OCI-LY7 (cell line): ENCODE measurements around the gene GET4. TPM values are rescaled to one million over a fixed set of nuclear protein-coding genes. Genes with fewer than 3 reads are reported as not detected.

ENCODE experiments used
- BruUV-seq: library from RNA; stranded (reverse); fragments of 400-500 nt; replicated peaks from 2 replicates; lab custom pipeline; 2021; lab: Mats Ljungman, UMichigan
- CTCF ChIA-PET: fragments of 300-600 bp; sonication (Branson Sonifier 250); formaldehyde crosslinking; loops from one replicate; lab custom pipeline; 2022; ENCODE audit warnings: antibody characterized with exemption; ENCODE audit not compliant: unreplicated experiment; lab: Charles Lee
- POLR2A ChIA-PET: fragments of 300-600 bp; sonication (Branson Sonifier 250); formaldehyde crosslinking; loops from one replicate; lab custom pipeline; 2022; ENCODE audit warnings: antibody characterized with exemption; lab: Charles Lee
- DNase-seq: peaks from one replicate; pipeline ENCODE4 v3.0.0-alpha.2; 2015; ENCODE audit warnings: low spot score
- H2AFZ ChIP-seq: fragments of 200-600 bp; sonication (generic), shearing (Covaris generic); 2 replicates; pipeline ENCODE4 v1.6.1; 2014; ENCODE audit warnings: mild to moderate bottlenecking, antibody characterized with exemption, low read length, moderate library complexity
- H3K27ac ChIP-seq: fragments of 200-600 bp; sonication (generic); 2 replicates; pipeline ENCODE4 v1.5.1; 2014; ENCODE audit warnings: mixed run types, low read depth, mild to moderate bottlenecking, moderate library complexity, low read length, inconsistent platforms; ENCODE audit not compliant: poor library complexity, severe bottlenecking
- H3K36me3 ChIP-seq: fragments of 200-600 bp; sonication (generic); 2 replicates; pipeline ENCODE4 v1.6.1; 2014; ENCODE audit warnings: mild to moderate bottlenecking, antibody characterized with exemption, low read length, moderate library complexity, mixed read lengths; ENCODE audit not compliant: insufficient read depth
- H3K4me1 ChIP-seq: fragments of 200-600 bp; sonication (generic); 2 replicates; pipeline ENCODE4 v1.5.1; 2014; ENCODE audit warnings: mild to moderate bottlenecking, low read length; ENCODE audit not compliant: insufficient read depth, poor library complexity, severe bottlenecking
- H3K4me2 ChIP-seq: fragments of 200-600 bp; sonication (generic); 2 replicates; pipeline ENCODE4 v1.6.1; 2014; ENCODE audit warnings: mild to moderate bottlenecking, low read length
- H3K4me3 ChIP-seq: fragments of 200-600 bp; sonication (generic); 2 replicates; pipeline ENCODE4 v1.5.1; 2014; ENCODE audit warnings: mild to moderate bottlenecking, low read depth, low read length; ENCODE audit not compliant: poor library complexity, severe bottlenecking
- H3K79me2 ChIP-seq: fragments of 200-600 bp; sonication (generic); 2 replicates; pipeline ENCODE4 v1.6.1; 2016; ENCODE audit warnings: low read depth, mild to moderate bottlenecking, low read length, moderate library complexity, mixed read lengths; ENCODE audit not compliant: insufficient read depth
- H3K9me2 ChIP-seq: fragments of 200-600 bp; sonication (generic); 2 replicates; pipeline ENCODE4 v1.6.1; 2016; ENCODE audit warnings: mild to moderate bottlenecking, low read length, mixed read lengths; ENCODE audit not compliant: insufficient read depth
- H3K9me3 ChIP-seq: fragments of 200-600 bp; sonication (generic); 2 replicates; pipeline ENCODE4 v1.6.1; 2014; ENCODE audit warnings: mild to moderate bottlenecking, mixed run types, low read length, mixed read lengths
- H4K20me1 ChIP-seq: fragments of 200-600 bp; sonication (generic); 2 replicates; pipeline ENCODE4 v1.6.1; 2014; ENCODE audit warnings: mild to moderate bottlenecking, antibody characterized with exemption, low read length, moderate library complexity, mixed read lengths; ENCODE audit not compliant: insufficient read depth
- CTCF ChIP-seq: fragments of 200-600 bp; sonication (generic); conservative IDR thresholded peaks from 2 replicates; pipeline ENCODE4 v1.5.1; 2014; ENCODE audit warnings: mild to moderate bottlenecking, antibody characterized with exemption, low read length, moderate library complexity, mixed read lengths
- EZH2phosphoT487 ChIP-seq: fragments of 200-600 bp; sonication (generic); IDR thresholded peaks from 2 replicates; pipeline ENCODE4 v1.6.1; 2018; ENCODE audit warnings: low read depth, borderline replicate concordance, mild to moderate bottlenecking, mixed run types, antibody characterized with exemption, low read length, moderate library complexity, mixed read lengths
- intact Hi-C: fragments of 100-400 bp; cut with micrococcal nuclease; formaldehyde crosslinking; loops from one replicate; pipeline ENCODE4 v1.10.0; 2022; ENCODE audit not compliant: unreplicated experiment
- total RNA-seq, 2 experiments: library from RNA; depleted of rRNA in 1 of 2; stranded (reverse); fragments of >200 nt in 1 of 2; shearing (Covaris generic) in 1 of 2; gene quantifications; 2 replicates each; pipeline ENCODE4 v1.2.3, GENCODE V29; 2014 to 2022

The GET4 gene
- total RNA-seq, 2 experiments from 2014 or later = 46.3 to 54.5 TPM

- H3K27ac ChIP-seq = no peak overlapping the region
- ChIA-PET CTCF (no interaction called here), POLR2A (no interaction called here)
- no peak for DNase-seq
- H3K9me3 ChIP-seq = no peaks in the 10 kb centered on the region
- intact Hi-C loops = no loop called here
- no peak overlapping the region for H3K4me2 ChIP-seq
- H2AFZ ChIP-seq = no peak overlapping the region
- no peaks in the 10 kb centered on the region for H3K4me1 ChIP-seq
- no peak overlapping the region for H3K4me3 ChIP-seq
- peaks cover 25% of the 10 kb centered on the region for H3K79me2 ChIP-seq
- no TSS peak for BruUV-seq
- no peaks in the 10 kb centered on the region for H4K20me1 ChIP-seq
- H3K36me3 ChIP-seq = peaks cover 15% of the 10 kb centered on the region; the same call in 1 of the 2 replicates
- TF ChIP-seq EZH2phosphoT487 = no peak
- no peak for TF ChIP-seq CTCF
- H3K9me2 ChIP-seq = no peaks in the 10 kb centered on the region
Measured at GRCh38 chr7:833601-834258, 42.6 kb upstream of the GET4 start.

- H4K20me1 ChIP-seq = no peaks in the 10 kb centered on the region
- H3K79me2 ChIP-seq = peaks cover 20% of the 10 kb centered on the region
- CTCF ChIA-PET = no interaction called here
- H3K36me3 ChIP-seq = peaks cover 21% of the 10 kb centered on the region; the same call in 1 of the 2 replicates
- no TSS peak for BruUV-seq
- no peak overlapping the region for H2AFZ ChIP-seq
- no peak overlapping the region for H3K4me3 ChIP-seq
- intact Hi-C loops = no loop called here
- H3K27ac ChIP-seq = no peak overlapping the region
- TF ChIP-seq EZH2phosphoT487 = no peak
- TF ChIP-seq CTCF = no peak
- POLR2A ChIA-PET = no interaction called here
- H3K9me2 ChIP-seq = no peaks in the 10 kb centered on the region
- no peaks in the 10 kb centered on the region for H3K4me1 ChIP-seq
- H3K4me2 ChIP-seq = no peak overlapping the region
- DNase-seq = no peak
- no peaks in the 10 kb centered on the region for H3K9me3 ChIP-seq
Measured at GRCh38 chr7:834277-834676, 42.1 kb upstream of the GET4 start.

GRCh38 chr7:835021-835420 lies 41.3 kb upstream of the GET4 start:
- TF ChIP-seq CTCF (no peak), EZH2phosphoT487 (no peak)
- no peaks in the 10 kb centered on the region for H4K20me1 ChIP-seq
- ChIA-PET POLR2A (no interaction called here), CTCF (no interaction called here)
- no peaks in the 10 kb centered on the region for H3K9me2 ChIP-seq
- BruUV-seq = no TSS peak
- no peak overlapping the region for H3K27ac ChIP-seq
- intact Hi-C loops = no loop called here
- H3K79me2 ChIP-seq = peaks cover 15% of the 10 kb centered on the region
- no peaks in the 10 kb centered on the region for H3K9me3 ChIP-seq
- H2AFZ ChIP-seq = no peak overlapping the region
- no peak overlapping the region for H3K4me3 ChIP-seq
- no peak overlapping the region for H3K4me2 ChIP-seq
- no peaks in the 10 kb centered on the region for H3K4me1 ChIP-seq
- H3K36me3 ChIP-seq = peaks cover 24% of the 10 kb centered on the region; the same call in 1 of the 2 replicates
- DNase-seq = no peak
